GM12878 (cell line): ENCODE results near the gene SLC49A4. TPM values are rescaled to one million over a fixed set of nuclear protein-coding genes. Genes with fewer than 3 reads are reported as not detected.

ENCODE experiments used
- ATAC-seq: fragments of 200-7000 bp; cut with Tn5 transposase; 3 replicates; pipeline ENCODE4 v1.9.1; 2020; ENCODE audit warnings: mild to moderate bottlenecking, moderate library complexity
- BruUV-seq: library from RNA; stranded (reverse); fragments of 400-500 nt; replicated peaks from 2 replicates; lab custom pipeline; 2021; lab: Mats Ljungman, UMichigan
- CTCF ChIA-PET: fragments of 300-600 bp; sonication (Branson Sonifier 250); formaldehyde crosslinking; extraction: SDS; loops from one replicate; lab custom pipeline; 2021; ENCODE audit warnings: inconsistent platforms; lab: Yijun Ruan, JAX
- POLR2A ChIA-PET: fragments of 350-600 bp; formaldehyde crosslinking; extraction: SDS; loops from one replicate; lab custom pipeline; 2021; ENCODE audit warnings: inconsistent platforms; lab: Charles Lee
- RAD21 ChIA-PET: fragments of 300-600 bp; sonication (Branson Sonifier 250); formaldehyde crosslinking; loops from one replicate; lab custom pipeline; 2023; ENCODE audit warnings: antibody characterized with exemption; ENCODE audit not compliant: unreplicated experiment; lab: Charles Lee
- SMC1A ChIA-PET: fragments of 300-600 bp; sonication (Branson Sonifier 250); formaldehyde crosslinking; loops from one replicate; lab custom pipeline; 2023; ENCODE audit not compliant: unreplicated experiment, uncharacterized antibody; lab: Charles Lee
- DNase-seq: peaks from one replicate; pipeline ENCODE4 v3.0.0-alpha.2; 2011; ENCODE audit warnings: low read depth, low spot score
- FAIRE-seq: peaks from 3 replicates; lab custom pipeline; 2011; peaks lifted over from hg19 to GRCh38; lab: Jason Lieb, UNC
- H2AFZ ChIP-seq: 2 replicates; pipeline ENCODE4 v1.6.0; 2011; ENCODE audit warnings: low read depth, low read length, control low read depth; ENCODE audit not compliant: control insufficient read depth
- H3K27ac ChIP-seq: 2 replicates; pipeline ENCODE4 v1.5.1; 2011; ENCODE audit warnings: control low read depth; ENCODE audit not compliant: control insufficient read depth, insufficient read depth
- H3K27me3 ChIP-seq, 2 experiments: replicated peaks in 1 of 2; 2 replicates each; pipeline versions ENCODE4 v1.6.0 to v1.6.1; 2011; ENCODE audit warnings: low read length in 1 of 2; ENCODE audit not compliant: control insufficient read depth in 2 of 2, insufficient read depth in 2 of 2
- H3K36me3 ChIP-seq, 2 experiments: 2 replicates each; pipeline ENCODE4 v1.5.1; 2011; ENCODE audit warnings: low read length in 1 of 2; ENCODE audit not compliant: control insufficient read depth in 2 of 2, insufficient read depth in 2 of 2
- H3K4me1 ChIP-seq: 2 replicates; pipeline ENCODE4 v1.6.1; 2011; ENCODE audit warnings: mild to moderate bottlenecking, low read length, moderate library complexity, mixed read lengths; ENCODE audit not compliant: control insufficient read depth, insufficient read depth
- H3K4me2 ChIP-seq: 2 replicates; pipeline ENCODE4 v1.6.0; 2011; ENCODE audit warnings: control low read depth; ENCODE audit not compliant: control insufficient read depth, insufficient read depth
- H3K4me3 ChIP-seq: fragments of 200-600 bp; sonication (generic); 2 replicates; pipeline ENCODE4 v1.5.1; 2016
- H3K79me2 ChIP-seq: 2 replicates; pipeline ENCODE4 v1.6.0; 2011; ENCODE audit warnings: low read length; ENCODE audit not compliant: control insufficient read depth, insufficient read depth
- H3K9ac ChIP-seq: 2 replicates; pipeline ENCODE4 v1.8.0; 2011; ENCODE audit warnings: low read length, control low read depth, mixed read lengths; ENCODE audit not compliant: control insufficient read depth, insufficient read depth
- H3K9me3 ChIP-seq: replicated peaks from 3 replicates; pipeline ENCODE4 v1.5.1; 2011; ENCODE audit warnings: mild to moderate bottlenecking, low read length; ENCODE audit not compliant: control insufficient read depth, insufficient read depth
- H4K20me1 ChIP-seq: 2 replicates; pipeline ENCODE4 v1.6.0; 2011; ENCODE audit not compliant: control insufficient read depth, insufficient read depth
- BRCA1 ChIP-seq: IDR thresholded peaks from 2 replicates; pipeline ENCODE4 v1.6.1; 2011; ENCODE audit warnings: low read depth, low read length, improper control_type of control experiment
- FOS ChIP-seq: IDR thresholded peaks from 3 replicates; pipeline ENCODE4 v1.6.1; 2011; ENCODE audit warnings: borderline replicate concordance; ENCODE audit not compliant: insufficient read length; ENCODE audit errors: extremely low read depth
- GATAD2B ChIP-seq: fragments of 450-650 bp; conservative IDR thresholded peaks from 2 replicates; pipeline ENCODE4 v1.6.1; 2017; ENCODE audit warnings: low read depth, mild to moderate bottlenecking, moderate library complexity
- HCFC1 ChIP-seq: fragments of 150-350 bp; IDR thresholded peaks from 2 replicates; pipeline ENCODE4 v1.6.1; 2014; ENCODE audit warnings: low read length
- KDM1A ChIP-seq: fragments of 200-600 bp; sonication (generic); IDR thresholded peaks from 2 replicates; pipeline ENCODE4 v1.6.1; 2016; ENCODE audit warnings: borderline replicate concordance
- NFYB ChIP-seq: IDR thresholded peaks from 2 replicates; pipeline ENCODE4 v1.6.1; 2011; ENCODE audit warnings: low read depth, mild to moderate bottlenecking, low read length, improper control_type of control experiment, moderate library complexity; ENCODE audit not compliant: insufficient read depth
- NR2C1 ChIP-seq: fragments of 450-650 bp; IDR thresholded peaks from 2 replicates; pipeline ENCODE4 v1.6.1; 2017; ENCODE audit warnings: antibody characterized with exemption, mild to moderate bottlenecking, moderate library complexity
- POU2F2 ChIP-seq: IDR thresholded peaks from 3 replicates; pipeline ENCODE4 v1.6.1; 2011; ENCODE audit warnings: low read depth, mild to moderate bottlenecking, low read length, borderline replicate concordance
- RAD51 ChIP-seq: fragments of 450-650 bp; IDR thresholded peaks from 2 replicates; pipeline ENCODE4 v1.6.1; 2016; ENCODE audit warnings: moderate library complexity, mild to moderate bottlenecking, inconsistent platforms
- SPI1 ChIP-seq: IDR thresholded peaks from 2 replicates; pipeline ENCODE4 v1.6.1; 2011; ENCODE audit warnings: low read depth, mild to moderate bottlenecking, low read length, moderate library complexity, borderline replicate concordance; ENCODE audit not compliant: insufficient read depth
- STAT3 ChIP-seq: IDR thresholded peaks from 2 replicates; pipeline ENCODE4 v1.6.1; 2011; ENCODE audit warnings: low read depth, low read length, improper control_type of control experiment
- ZNF274 ChIP-seq: IDR thresholded peaks from one replicate; pipeline ENCODE4 v1.8.0; 2011; ENCODE audit not compliant: insufficient read length, insufficient read depth
- WGBS: methylation state at CpG from one replicate; pipeline ENCODE4 v1.1.6; 2016; ENCODE audit warnings: low lambda C conversion rate; ENCODE audit not compliant: insufficient replicate concordance, insufficient coverage; ENCODE audit errors: missing lambda C conversion rate; 5-methylcytosine and 5-hydroxymethylcytosine counted together
- in situ Hi-C: fragments of 300-500 bp; cut with MboI; formaldehyde crosslinking; loops from 9 replicates; pipeline ENCODE4 v1.14.3; 2018; ENCODE audit warnings: mixed read lengths
- intact Hi-C: fragments of 100-400 bp; cut with micrococcal nuclease; formaldehyde crosslinking; loops from one replicate; pipeline ENCODE4 v1.14.2; 2022; ENCODE audit not compliant: unreplicated experiment
- polyA plus RNA-seq, 11 experiments: library from polyadenylated mRNA; depleted of rRNA in 4 of 11; unstranded in 6 of 11; stranded (reverse) in 5 of 11; fragments of >200 nt; fragmentation: Nextera tagmentation in 4 of 11; fragmentation: Illumina TruSeq in 1 of 11; extraction: Ambion mirVana in 4 of 11; extraction: Trizol in 1 of 11; gene quantifications; 1 replicate in 1 of 11; 2 replicates in 10 of 11; pipeline versions ENCODE4 v1.2.1 to v1.2.3, GENCODE V29; 2011 to 2016; ENCODE audit warnings: inconsistent platforms in 2 of 11, missing spikeins in 2 of 11, low read depth in 1 of 11
- total RNA-seq, 4 experiments: library from RNA; depleted of rRNA in 3 of 4; stranded (reverse); fragments of >200 nt in 3 of 4; fragmentation: Illumina TruSeq in 1 of 4; extraction: Trizol in 1 of 4; gene quantifications; 2 replicates each; pipeline versions ENCODE4 v1.2.1 to v1.2.3, GENCODE V29; 2013 to 2021

The SLC49A4 gene
- total and polyA plus RNA-seq, 10 of the 15 experiments (the other 5 are each of a cell fraction or from before 2014, with no cell fraction given): 0.48 to 2.2 (median 1.4) TPM

DNA sequence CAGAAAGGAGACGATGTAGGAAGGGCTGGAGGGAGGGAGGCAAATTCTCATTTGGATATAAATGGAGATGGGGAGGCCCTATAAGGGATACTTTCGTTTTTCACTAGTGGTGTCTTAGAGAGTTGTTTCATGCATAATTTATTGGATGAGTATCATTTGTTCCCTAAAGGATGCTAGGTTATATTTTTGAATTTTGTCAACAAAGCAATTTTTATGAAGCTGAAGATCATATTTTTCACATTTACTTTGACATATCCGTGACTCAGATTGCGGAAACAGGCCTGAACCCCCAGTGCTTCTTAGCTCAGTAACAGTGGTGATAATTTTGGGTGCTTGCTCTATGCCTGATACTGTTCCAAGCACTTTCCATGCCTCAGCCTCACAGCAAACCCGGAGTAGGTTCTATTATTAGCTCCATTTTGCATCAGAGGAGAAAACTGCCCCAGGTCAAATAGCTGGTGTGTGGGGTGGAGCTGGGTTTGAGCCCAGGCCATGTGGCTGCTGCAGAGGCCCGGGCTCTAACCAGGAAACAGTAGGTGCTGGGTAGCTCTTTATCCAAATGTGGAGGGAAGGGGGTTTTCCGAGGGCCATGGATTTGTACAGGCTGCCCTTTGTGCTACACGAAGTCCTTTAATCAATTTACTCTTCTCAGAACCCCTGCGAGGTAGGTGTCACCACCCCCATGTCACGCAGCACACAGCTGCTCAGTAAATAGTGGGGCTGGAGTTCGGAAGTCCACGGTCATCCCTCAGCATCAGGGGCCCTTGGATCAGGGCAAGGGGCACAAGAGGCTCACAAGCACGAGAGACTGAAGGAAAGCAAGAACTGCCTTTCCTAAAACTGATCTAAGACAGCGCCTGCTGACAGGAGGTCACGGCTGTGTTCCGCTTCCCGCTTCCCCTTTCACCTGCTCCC is 99.1 kb downstream of the SLC49A4 start:
- no peak for ATAC-seq
- intact Hi-C loops: no loop called here
- ChIA-PET CTCF (interaction anchor here (0.6 to 1.5 kb wide), 3 partner anchors 36 to 139 kb away, joined by 3 to 4 read pairs (median 4); no protein-coding TSS in a partner anchor), POLR2A (no interaction called here), RAD21 (no interaction called here), SMC1A (interaction anchor here (1.2 to 1.3 kb wide), 2 partner anchors 9 to 10 kb away, joined by 3 to 4 read pairs; no protein-coding TSS in a partner anchor)
- H2AFZ ChIP-seq: no peak overlapping the region
- no peak for DNase-seq
- H3K4me2 ChIP-seq: no peak overlapping the region
- no peak overlapping the region for H3K9ac ChIP-seq
- 62% methylated on average over 17 of the region's 17 CpGs for WGBS
- H3K36me3 ChIP-seq: no peaks in the 10 kb centered on the region
- in situ Hi-C loops: no loop called here
- H4K20me1 ChIP-seq: no peaks in the 10 kb centered on the region
- no TSS peak for BruUV-seq
- no peaks in the 10 kb centered on the region for H3K9me3 ChIP-seq
- no peaks in the 10 kb centered on the region for H3K79me2 ChIP-seq
- no peak overlapping the region for H3K4me3 ChIP-seq
- FAIRE-seq: no peak
- H3K27ac ChIP-seq: no peak overlapping the region
- peaks cover 15% of the 10 kb centered on the region; the same call in 1 of the 2 replicates for H3K4me1 ChIP-seq
- H3K27me3 ChIP-seq: no peaks in the 10 kb centered on the region
- no peak for TF ChIP-seq NFYB
- no peak for TF ChIP-seq GATAD2B
- TF ChIP-seq POU2F2: no peak
- TF ChIP-seq BRCA1: no peak
- TF ChIP-seq KDM1A: no peak
- no peak for TF ChIP-seq ZNF274
- no peak for TF ChIP-seq NR2C1
- TF ChIP-seq SPI1: no peak
- TF ChIP-seq RAD51: no peak
- TF ChIP-seq STAT3: no peak
- TF ChIP-seq HCFC1: no peak
- TF ChIP-seq FOS: no peak
